HG03066 (cell line): ENCODE measurements around the gene RIC1.
"Not testable (repeated sequence)": the region's sequence is repeated elsewhere in the genome, so short reads cannot be mapped to it uniquely, and the experiment has no call there.

Source experiments
- ATAC-seq: cut with Tn5 transposase; IDR thresholded peaks from one replicate; pipeline ENCODE4 v1.9.1; 2021; ENCODE audit warnings: low read depth; ENCODE audit not compliant: unreplicated experiment

RIC1 gene

GRCh38 chr9:5667391-5667790, 38.5 kb downstream of the RIC1 start:
- no peak for ATAC-seq

GRCh38 chr9:5670079-5670478, 41.2 kb downstream of the RIC1 start:
- no peak for ATAC-seq

- no peak for ATAC-seq
Observed at GRCh38 chr9:5671711-5672353, 42.9 kb downstream of the RIC1 start.

GRCh38 chr9:5675046-5675445, 46.1 kb downstream of the RIC1 start:
- ATAC-seq: not testable (repeated sequence)

- not testable (repeated sequence) for ATAC-seq
Observed at GRCh38 chr9:5683591-5683990, 54.7 kb downstream of the RIC1 start.

GRCh38 chr9:5684101-5684500, 55.2 kb downstream of the RIC1 start:
- ATAC-seq: no peak

GRCh38 chr9:5688109-5688508, 59.2 kb downstream of the RIC1 start:
- no peak for ATAC-seq

- no peak for ATAC-seq
Observed at GRCh38 chr9:5690278-5690677, 61.4 kb downstream of the RIC1 start.

GRCh38 chr9:5695860-5696259, 67.0 kb downstream of the RIC1 start:
- ATAC-seq: no peak

GRCh38 chr9:5696884-5697283, 68.0 kb downstream of the RIC1 start:
- no peak for ATAC-seq

- ATAC-seq: no peak
Observed at GRCh38 chr9:5698004-5698403, 69.1 kb downstream of the RIC1 start.

- ATAC-seq: no peak
Observed at GRCh38 chr9:5698810-5699556, 70.1 kb downstream of the RIC1 start.

- no peak for ATAC-seq
Observed at GRCh38 chr9:5708414-5708813, 79.5 kb downstream of the RIC1 start.

GRCh38 chr9:5712651-5713390, 83.9 kb downstream of the RIC1 start:
- no peak for ATAC-seq

GRCh38 chr9:5714501-5715401, 85.8 kb downstream of the RIC1 start:
- ATAC-seq: no peak

GRCh38 chr9:5715548-5716127, 86.7 kb downstream of the RIC1 start:
- no peak for ATAC-seq

- not testable (repeated sequence) for ATAC-seq
Observed at GRCh38 chr9:5717434-5717833, 88.5 kb downstream of the RIC1 start.

- no peak for ATAC-seq
Observed at GRCh38 chr9:5718296-5719032, 89.6 kb downstream of the RIC1 start.

GRCh38 chr9:5719100-5719926, 90.4 kb downstream of the RIC1 start:
- no peak for ATAC-seq
